ENCODE data around the gene PREX1.

DNA sequence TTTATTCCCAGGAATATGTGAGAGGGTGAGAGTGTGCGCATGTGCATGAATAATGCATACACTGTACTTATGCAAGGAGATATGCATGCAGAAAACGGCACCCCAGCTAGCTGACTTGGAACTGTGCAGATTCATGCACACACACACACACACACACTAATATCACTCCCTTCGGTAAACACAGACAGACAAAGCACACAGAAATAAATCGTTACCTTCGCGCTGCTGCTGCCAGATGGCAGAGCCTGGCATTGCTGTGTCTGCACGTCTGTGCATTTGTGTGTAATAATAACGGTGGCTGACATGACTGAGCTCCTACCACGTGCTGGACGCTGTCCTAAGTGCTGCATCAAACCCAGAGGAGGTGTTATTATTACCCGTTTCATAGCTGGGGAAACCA is 36.8 kb downstream of the PREX1 start:
- TF ChIP-seq POLR2AphosphoS5 (IDR thresholded peaks at IDR 0.05; ENCODE audit: low read depth): no peak
- TF ChIP-seq, protein P1, sequence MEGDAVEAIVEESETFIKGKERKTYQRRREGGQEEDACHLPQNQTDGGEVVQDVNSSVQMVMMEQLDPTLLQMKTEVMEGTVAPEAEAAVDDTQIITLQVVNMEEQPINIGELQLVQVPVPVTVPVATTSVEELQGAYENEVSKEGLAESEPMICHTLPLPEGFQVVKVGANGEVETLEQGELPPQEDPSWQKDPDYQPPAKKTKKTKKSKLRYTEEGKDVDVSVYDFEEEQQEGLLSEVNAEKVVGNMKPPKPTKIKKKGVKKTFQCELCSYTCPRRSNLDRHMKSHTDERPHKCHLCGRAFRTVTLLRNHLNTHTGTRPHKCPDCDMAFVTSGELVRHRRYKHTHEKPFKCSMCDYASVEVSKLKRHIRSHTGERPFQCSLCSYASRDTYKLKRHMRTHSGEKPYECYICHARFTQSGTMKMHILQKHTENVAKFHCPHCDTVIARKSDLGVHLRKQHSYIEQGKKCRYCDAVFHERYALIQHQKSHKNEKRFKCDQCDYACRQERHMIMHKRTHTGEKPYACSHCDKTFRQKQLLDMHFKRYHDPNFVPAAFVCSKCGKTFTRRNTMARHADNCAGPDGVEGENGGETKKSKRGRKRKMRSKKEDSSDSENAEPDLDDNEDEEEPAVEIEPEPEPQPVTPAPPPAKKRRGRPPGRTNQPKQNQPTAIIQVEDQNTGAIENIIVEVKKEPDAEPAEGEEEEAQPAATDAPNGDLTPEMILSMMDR (IDR thresholded peaks at IDR 0.05; ENCODE audit: insufficient read depth, low read length): no peak

All from HL-60 (cell line).